GM19239 (cell line): Measurements from ENCODE around the gene NOS3.
"Not testable (repeated sequence)": the region's sequence is repeated elsewhere in the genome, so short reads cannot be mapped to it uniquely, and the experiment has no call there.

Experiments
- DNase-seq: peaks from one replicate; pipeline ENCODE4 v3.0.0; 2011; ENCODE audit warnings: low spot score; ENCODE audit not compliant: insufficient read length
- FAIRE-seq: peaks from 2 replicates; lab custom pipeline; 2011; peaks lifted over from hg19 to GRCh38; lab: Jason Lieb, UNC

NOS3 gene

GRCh38 chr7:151028131-151028947 is 37.5 kb downstream of the NOS3 start, which contains the start of gene ABCB8:
Gene ABCB8 (plus strand): TSS chr7:151028450. CDS start chr7:151028516, 66 bp downstream.
- FAIRE-seq (peak; percentile 90), DNase-seq (peak; percentile 99)

DNA sequence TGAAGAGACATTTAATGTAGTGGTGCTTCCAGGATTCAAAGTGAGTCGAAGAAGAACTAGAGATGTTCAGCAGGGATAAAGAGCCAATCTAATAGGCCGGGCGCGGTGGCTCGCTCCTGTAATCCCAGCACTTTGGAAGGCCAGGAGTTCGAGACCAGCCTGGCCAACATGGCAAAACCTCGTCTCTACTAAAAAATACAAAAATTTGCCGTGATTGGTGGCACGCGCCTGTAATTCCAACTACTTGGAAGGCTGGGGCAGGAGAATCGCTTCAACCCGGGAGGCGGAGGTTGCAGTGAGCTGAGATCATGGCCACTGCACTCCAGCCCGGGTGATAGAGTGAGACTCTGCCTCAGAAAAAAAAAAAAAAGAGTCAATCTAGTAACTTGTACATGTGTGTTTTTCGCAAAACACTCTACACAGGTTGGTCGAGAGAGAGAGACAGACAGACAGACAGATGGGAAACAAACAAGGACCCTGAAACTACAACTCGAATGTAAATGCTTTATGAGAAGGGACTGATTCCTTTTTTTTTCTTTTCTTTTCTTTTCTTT is 38.2 kb downstream of the NOS3 start:
- DNase-seq (no peak), FAIRE-seq (no peak)

DNA sequence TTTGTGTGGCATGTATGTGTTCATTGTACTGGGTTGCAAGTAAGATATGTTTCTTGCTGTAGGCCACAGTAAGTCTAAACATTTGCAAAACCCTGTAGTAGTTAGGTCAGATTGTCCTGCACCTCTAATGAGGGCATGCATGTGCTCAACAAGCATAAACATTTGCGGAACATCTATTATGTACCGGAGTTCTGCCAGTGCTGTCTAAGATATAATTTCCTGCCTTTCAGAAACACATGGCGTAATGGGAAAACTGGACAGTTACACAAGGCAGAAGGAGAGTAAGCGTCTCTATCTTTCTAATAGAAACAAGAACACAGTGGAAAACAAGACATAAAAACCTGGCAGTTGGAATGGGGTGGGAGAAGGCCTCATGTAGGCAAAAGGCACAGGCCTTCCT is 40.2 kb downstream of the NOS3 start:
- FAIRE-seq = no peak
- no peak for DNase-seq

DNA sequence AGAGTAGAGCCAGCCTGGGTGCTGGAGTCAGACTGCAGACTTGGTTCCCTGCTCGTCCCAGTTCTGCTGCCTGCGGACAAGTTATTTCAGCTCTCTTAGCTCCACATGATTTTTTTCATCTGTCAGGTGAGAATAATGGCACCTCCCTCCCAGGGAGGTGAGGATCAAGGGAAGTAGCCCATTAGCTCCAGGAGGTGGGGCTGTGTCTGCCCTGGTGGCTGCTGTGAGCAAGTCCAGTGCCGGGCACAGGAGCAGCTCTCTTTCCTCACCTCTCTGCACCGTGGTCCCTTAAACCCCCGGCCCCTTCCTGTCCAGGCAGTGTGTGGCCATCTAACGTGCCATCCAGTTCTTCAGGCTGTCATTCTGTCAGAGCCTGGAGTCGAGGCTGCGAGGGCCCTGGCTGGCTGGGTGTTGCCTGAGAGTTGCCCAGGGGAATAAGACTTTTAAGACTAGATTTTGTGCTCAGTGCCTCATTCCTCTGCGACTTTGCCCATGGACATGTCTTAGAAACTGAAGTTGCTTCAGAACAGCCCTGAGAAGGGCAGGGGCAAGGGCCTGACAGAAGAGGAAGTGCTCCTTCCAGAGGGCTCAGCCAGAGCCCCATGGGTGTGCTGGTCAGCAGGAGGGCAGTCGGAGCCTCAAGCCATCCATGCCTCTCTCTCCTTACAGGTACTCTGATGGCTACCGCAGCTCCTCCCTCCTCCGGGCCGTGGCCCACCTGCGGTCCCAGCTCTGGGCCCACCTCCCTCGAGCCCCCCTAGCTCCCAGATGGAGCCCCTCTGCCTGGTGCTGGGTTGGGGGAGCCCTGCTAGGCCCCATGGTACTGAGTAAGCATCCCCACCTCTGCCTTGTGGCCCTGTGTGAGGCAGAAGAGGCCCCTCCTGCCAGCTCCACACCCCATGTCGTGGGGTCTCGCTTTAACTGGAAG is 42.4 kb downstream of the NOS3 start:
- no peak for DNase-seq
- FAIRE-seq = no peak

DNA sequence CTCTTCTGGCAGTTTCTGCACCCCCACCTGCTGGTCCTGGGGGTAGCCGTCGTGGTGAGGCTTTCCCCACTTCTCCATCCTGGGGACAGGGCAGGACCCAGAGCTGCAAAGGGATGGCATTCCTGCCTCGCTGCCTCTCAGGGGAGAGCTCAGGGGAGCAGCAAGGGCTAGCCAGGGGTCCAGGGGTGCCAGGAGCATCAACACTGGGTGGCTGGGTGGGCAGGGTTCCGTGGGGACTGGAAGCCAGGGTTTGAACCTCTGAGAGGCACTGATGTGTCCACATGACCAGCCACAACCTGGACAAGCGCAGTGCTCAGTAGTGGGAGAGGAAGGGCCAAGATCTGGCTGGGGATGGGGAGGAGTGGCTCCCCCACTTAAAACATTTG is 43.0 kb downstream of the NOS3 start:
- FAIRE-seq (no peak), DNase-seq (no peak)

GRCh38 chr7:151034312-151035025 is 43.7 kb downstream of the NOS3 start:
- DNase-seq (no peak), FAIRE-seq (no peak)

DNA sequence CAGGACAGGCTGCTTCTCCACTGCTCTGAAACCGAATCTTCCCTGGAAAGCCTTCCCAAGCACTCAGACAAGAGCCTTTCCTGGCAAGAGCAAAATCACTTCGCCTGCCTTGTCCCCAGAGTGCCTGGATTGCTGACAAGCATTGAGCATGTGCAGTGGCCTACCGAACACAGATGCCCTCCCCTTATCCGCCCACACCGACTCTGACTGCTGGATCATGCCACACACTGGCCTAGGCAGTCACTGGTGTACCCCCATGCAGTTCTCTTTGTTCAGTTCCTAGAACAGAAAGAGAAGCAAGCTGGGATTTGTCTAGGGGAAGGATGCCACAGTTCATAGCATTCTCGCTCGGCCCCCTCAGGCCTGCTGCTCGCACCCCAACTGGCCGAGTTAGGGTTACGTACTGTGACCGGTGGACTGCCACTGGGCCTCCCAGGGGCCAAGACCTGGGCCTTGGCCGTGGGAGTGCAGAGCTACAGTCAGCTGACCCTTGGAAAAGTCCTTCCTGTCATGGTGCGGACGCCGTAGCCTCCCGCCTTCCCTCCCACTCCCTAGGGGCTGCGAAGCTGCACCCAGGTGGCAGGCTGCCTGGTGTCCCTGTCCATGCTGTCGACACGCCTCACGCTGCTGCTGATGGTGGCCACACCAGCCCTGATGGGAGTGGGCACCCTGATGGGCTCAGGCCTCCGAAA is 44.4 kb downstream of the NOS3 start:
- no peak for DNase-seq
- FAIRE-seq = no peak

DNA sequence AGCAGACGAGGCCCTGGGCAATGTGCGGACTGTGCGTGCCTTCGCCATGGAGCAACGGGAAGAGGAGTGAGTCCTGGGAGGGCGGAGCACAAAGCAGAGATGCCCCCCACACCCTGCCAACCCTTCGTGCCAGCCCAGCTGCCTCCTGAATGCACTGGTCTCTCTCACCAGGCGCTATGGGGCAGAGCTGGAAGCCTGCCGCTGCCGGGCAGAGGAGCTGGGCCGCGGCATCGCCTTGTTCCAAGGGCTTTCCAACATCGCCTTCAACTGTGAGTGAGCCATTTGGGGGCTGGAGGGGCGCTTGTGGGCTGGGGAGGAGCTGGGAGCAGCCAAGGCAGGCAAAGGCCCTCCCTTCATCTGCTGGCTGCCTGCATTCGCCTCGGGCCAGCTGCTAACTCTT is 45.1 kb downstream of the NOS3 start:
- DNase-seq = no peak
- no peak for FAIRE-seq

DNA sequence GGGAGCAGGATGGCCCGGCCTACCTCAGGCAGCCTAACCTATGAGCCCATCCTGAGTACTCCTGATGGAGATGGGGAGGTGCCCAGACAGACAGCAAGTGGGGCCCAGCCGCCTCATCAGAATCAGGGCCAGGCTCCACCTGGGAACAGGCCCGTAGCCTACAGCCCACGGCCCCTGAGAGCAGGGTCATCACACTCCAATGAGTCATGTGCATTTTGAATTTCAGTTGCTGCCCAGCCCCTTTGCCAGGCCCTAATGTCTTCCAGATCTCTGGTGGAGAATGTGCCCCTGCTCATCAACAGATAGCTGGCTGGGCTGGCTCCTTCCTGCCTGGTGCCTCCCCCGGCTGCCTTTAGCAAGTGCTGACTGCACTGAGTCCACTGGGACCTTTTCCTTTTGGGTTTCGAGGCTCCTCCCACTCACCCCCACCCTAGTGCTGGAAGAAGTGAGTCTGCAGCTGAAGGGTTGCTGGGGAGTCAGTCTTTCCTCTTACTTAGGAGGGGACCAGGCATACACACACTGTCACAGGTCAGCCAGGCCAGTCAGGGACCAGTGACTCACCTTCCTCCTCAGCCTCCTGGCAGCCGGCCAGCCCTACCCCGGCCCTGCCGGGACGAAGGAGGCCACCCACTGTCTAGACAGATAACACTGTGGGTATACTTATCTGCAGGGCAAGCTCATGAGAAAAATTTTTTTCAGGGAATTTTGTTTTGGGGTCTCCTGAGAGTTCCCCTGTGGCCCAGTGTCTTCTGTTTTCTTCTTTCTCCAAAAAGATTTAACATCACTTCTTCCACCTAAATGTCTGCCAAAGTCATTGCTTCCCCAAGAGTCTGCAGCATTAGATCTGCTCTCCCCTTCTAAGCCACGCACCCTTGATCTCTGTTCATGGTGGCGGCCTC is 48.4 kb downstream of the NOS3 start:
- FAIRE-seq = no peak
- DNase-seq = no peak

DNA sequence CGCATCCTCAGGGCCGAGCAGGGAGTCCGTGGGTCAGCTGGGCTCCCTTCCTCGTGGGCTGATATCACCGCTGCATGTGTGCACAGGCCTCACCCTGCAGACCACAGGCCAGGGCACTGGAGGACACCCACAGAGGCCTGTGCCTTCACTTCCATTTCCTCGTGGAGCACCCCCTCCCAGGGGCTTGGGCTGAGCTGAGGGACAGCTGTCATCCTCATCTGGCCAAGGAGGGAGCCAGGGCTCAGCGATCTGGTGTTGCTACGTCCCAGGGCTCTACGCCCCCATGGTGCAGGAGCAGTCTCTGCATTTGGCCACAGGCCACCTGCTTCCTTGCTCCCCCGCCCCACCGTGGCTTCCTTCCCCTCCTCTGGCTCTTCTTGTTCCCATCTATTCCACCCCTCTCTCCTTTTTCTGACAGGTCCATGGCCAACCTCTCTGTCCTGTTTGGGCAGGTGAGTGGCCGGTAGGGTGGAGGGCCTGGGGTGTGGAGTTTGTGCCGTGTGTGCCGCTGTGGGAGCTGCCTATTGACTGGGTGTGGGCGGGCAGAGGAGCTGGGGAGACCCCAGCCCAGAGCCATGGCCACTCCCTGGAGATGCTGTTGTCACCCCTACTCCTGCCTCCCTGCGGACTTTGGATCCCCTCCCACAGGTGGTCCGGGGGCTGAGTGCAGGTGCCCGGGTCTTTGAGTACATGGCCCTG is 49.2 kb downstream of the NOS3 start:
- no peak for DNase-seq
- FAIRE-seq = no peak

DNA sequence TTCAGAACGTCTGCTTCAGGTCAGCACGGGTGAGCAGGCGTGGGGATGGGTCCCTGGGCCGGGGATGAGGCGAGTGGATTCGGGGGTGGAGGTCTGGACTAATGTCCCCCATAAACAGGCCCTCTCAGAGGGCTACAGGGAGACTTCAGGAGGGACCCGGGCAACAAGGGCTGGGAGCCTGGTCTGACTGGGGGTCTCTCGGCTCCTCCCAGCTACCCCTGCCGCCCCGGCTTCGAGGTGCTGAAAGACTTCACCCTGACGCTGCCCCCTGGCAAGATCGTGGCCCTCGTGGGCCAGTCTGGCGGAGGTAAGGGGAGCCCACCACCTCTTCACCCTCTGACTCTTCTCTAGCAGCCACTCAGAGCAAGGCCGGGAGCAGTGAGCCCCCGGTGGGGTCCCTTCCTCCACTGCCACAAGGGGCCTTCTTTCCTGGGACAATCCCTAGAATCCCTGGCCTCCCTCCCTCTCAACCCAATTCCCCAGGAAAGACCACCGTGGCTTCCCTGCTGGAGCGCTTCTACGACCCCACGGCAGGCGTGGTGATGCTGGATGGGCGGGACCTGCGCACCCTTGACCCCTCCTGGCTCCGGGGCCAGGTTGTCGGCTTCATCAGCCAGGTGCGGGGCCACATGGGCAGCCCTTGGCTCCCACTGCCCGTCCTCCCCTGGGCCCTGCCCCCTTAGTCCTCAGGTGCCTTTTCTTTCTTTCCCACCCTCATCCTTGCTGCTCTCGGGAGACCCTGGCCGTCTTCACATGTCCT is 50.0 kb downstream of the NOS3 start:
- FAIRE-seq (no peak), DNase-seq (no peak)

- not testable (repeated sequence) for DNase-seq, FAIRE-seq
Observed at GRCh38 chr7:151043449-151043848, 52.6 kb downstream of the NOS3 start.

DNA sequence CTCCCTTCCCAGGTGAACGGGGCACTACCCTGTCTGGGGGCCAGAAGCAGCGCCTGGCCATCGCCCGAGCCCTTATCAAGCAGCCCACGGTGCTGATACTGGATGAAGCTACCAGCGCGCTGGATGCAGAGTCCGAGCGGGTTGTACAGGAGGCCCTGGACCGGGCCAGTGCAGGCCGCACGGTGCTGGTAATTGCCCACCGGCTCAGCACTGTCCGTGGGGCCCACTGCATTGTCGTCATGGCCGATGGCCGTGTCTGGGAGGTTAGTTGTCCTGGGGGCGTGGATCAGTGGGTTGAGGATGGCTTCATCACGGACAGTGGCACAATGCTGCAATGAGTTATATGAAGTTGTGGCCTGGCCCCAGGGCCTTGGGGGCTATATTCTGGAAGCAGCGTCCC is 53.1 kb downstream of the NOS3 start:
- DNase-seq (no peak), FAIRE-seq (no peak)

- no peak for DNase-seq
- no peak for FAIRE-seq
Observed at GRCh38 chr7:151045262-151045661, 54.4 kb downstream of the NOS3 start.

DNA sequence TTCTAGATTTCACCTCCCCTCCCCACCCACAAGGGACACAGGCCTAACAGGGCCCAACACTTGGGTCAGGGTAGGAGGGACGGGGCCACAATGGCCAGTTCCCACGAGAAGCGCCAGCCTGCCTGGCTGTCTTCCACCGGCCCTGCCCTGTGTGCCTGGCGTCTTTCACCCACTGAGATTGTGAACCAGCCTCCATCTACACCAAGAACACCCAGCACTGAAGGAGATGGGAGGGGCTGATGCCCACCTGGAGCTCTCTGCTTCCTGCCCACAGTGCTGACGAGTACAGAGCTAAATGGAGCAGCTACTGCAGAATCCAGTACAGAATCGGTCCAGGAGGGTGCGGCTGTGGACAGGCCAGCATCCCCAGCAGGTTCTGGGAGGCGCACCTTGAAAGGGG is 55.1 kb downstream of the NOS3 start:
- DNase-seq (no peak), FAIRE-seq (no peak)

DNA sequence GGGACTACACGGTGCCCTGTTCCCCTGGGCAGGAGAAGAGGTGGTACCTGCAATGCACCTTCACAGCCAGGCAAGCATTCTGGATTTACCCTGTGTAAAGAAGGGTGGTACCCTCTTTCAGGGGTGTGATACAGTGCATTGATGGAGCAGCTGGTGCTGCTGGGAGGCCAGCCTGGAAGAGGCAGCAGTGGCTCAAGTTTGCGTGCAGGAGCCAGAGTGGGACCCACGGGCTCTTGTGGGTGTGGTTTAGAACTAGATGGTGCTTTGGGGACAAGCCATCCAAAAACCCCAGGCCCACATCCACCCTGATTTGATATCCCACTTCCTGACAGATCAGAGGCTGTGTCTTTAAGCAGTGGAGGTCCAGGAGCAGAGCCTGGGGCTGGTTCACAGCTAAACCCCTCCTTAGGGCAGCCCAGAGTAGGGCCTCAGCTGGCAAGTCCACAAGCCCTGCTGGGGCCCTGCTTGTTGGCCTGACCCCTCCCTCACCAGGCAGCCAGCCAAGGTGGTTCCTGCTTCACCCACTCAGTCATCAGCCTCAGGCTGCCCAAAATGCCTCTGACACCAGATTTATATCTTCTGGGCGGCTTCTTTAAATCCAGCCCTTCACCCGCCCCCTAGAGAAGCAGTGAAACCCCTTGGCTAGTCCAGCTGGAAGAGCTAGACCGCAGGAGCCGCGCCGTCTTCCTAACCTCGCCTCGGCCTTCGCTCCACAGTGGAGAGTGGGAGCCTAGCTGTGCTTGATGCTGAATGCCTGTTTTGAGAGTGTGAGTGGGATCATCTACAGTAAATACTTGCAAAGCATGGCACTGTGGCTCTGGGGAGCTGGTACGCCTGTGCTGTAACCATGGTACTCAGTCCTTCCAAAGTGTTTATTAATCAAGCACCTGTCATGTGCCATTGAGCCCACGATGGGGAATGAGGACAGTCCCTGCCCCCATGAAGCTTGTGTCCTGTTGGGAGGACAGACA is 56.1 kb downstream of the NOS3 start:
- FAIRE-seq (no peak), DNase-seq (no peak)
